GM12878 (cell line): Measurements from ENCODE around the gene GYPC. TPM values are rescaled to one million over a fixed set of nuclear protein-coding genes. Genes with fewer than 3 reads are reported as not detected.

Source experiments
- ATAC-seq: fragments of 200-7000 bp; cut with Tn5 transposase; 3 replicates; pipeline ENCODE4 v1.9.1; 2020; ENCODE audit warnings: mild to moderate bottlenecking, moderate library complexity
- BruUV-seq: library from RNA; stranded (reverse); fragments of 400-500 nt; replicated peaks from 2 replicates; lab custom pipeline; 2021; lab: Mats Ljungman, UMichigan
- CTCF ChIA-PET: fragments of 300-600 bp; sonication (Branson Sonifier 250); formaldehyde crosslinking; extraction: SDS; loops from one replicate; lab custom pipeline; 2021; ENCODE audit warnings: inconsistent platforms; lab: Yijun Ruan, JAX
- POLR2A ChIA-PET: fragments of 350-600 bp; formaldehyde crosslinking; extraction: SDS; loops from one replicate; lab custom pipeline; 2021; ENCODE audit warnings: inconsistent platforms; lab: Charles Lee
- RAD21 ChIA-PET: fragments of 300-600 bp; sonication (Branson Sonifier 250); formaldehyde crosslinking; loops from one replicate; lab custom pipeline; 2023; ENCODE audit warnings: antibody characterized with exemption; ENCODE audit not compliant: unreplicated experiment; lab: Charles Lee
- SMC1A ChIA-PET: fragments of 300-600 bp; sonication (Branson Sonifier 250); formaldehyde crosslinking; loops from one replicate; lab custom pipeline; 2023; ENCODE audit not compliant: unreplicated experiment, uncharacterized antibody; lab: Charles Lee
- DNase-seq: peaks from one replicate; pipeline ENCODE4 v3.0.0-alpha.2; 2011; ENCODE audit warnings: low read depth, low spot score
- FAIRE-seq: peaks from 3 replicates; lab custom pipeline; 2011; peaks lifted over from hg19 to GRCh38; lab: Jason Lieb, UNC
- H2AFZ ChIP-seq: 2 replicates; pipeline ENCODE4 v1.6.0; 2011; ENCODE audit warnings: low read depth, low read length, control low read depth; ENCODE audit not compliant: control insufficient read depth
- H3K27ac ChIP-seq: 2 replicates; pipeline ENCODE4 v1.5.1; 2011; ENCODE audit warnings: control low read depth; ENCODE audit not compliant: control insufficient read depth, insufficient read depth
- H3K27me3 ChIP-seq, 2 experiments: replicated peaks in 1 of 2; 2 replicates each; pipeline versions ENCODE4 v1.6.0 to v1.6.1; 2011; ENCODE audit warnings: low read length in 1 of 2; ENCODE audit not compliant: control insufficient read depth in 2 of 2, insufficient read depth in 2 of 2
- H3K36me3 ChIP-seq, 2 experiments: 2 replicates each; pipeline ENCODE4 v1.5.1; 2011; ENCODE audit warnings: low read length in 1 of 2; ENCODE audit not compliant: control insufficient read depth in 2 of 2, insufficient read depth in 2 of 2
- H3K4me1 ChIP-seq: 2 replicates; pipeline ENCODE4 v1.6.1; 2011; ENCODE audit warnings: mild to moderate bottlenecking, low read length, moderate library complexity, mixed read lengths; ENCODE audit not compliant: control insufficient read depth, insufficient read depth
- H3K4me2 ChIP-seq: 2 replicates; pipeline ENCODE4 v1.6.0; 2011; ENCODE audit warnings: control low read depth; ENCODE audit not compliant: control insufficient read depth, insufficient read depth
- H3K4me3 ChIP-seq: fragments of 200-600 bp; sonication (generic); 2 replicates; pipeline ENCODE4 v1.5.1; 2016
- H3K79me2 ChIP-seq: 2 replicates; pipeline ENCODE4 v1.6.0; 2011; ENCODE audit warnings: low read length; ENCODE audit not compliant: control insufficient read depth, insufficient read depth
- H3K9ac ChIP-seq: 2 replicates; pipeline ENCODE4 v1.8.0; 2011; ENCODE audit warnings: low read length, control low read depth, mixed read lengths; ENCODE audit not compliant: control insufficient read depth, insufficient read depth
- H3K9me3 ChIP-seq: replicated peaks from 3 replicates; pipeline ENCODE4 v1.5.1; 2011; ENCODE audit warnings: mild to moderate bottlenecking, low read length; ENCODE audit not compliant: control insufficient read depth, insufficient read depth
- H4K20me1 ChIP-seq: 2 replicates; pipeline ENCODE4 v1.6.0; 2011; ENCODE audit not compliant: control insufficient read depth, insufficient read depth
- EED ChIP-seq: sonication (generic); IDR thresholded peaks from 2 replicates; pipeline ENCODE4 v1.6.1; 2016; ENCODE audit warnings: antibody characterized with exemption, low read depth
- JUNB ChIP-seq: IDR thresholded peaks from 2 replicates; pipeline ENCODE4 v1.6.1; 2016; ENCODE audit warnings: antibody characterized with exemption, mild to moderate bottlenecking
- KLF5 ChIP-seq: fragments of 450-650 bp; IDR thresholded peaks from 2 replicates; pipeline ENCODE4 v1.6.1; 2014; ENCODE audit warnings: mild to moderate bottlenecking; ENCODE audit not compliant: partially characterized antibody
- NFYA ChIP-seq: IDR thresholded peaks from 2 replicates; pipeline ENCODE4 v1.6.1; 2011; ENCODE audit warnings: low read depth, mild to moderate bottlenecking, low read length, improper control_type of control experiment, borderline replicate concordance
- NR2F1 ChIP-seq: fragments of 450-650 bp; conservative IDR thresholded peaks from 2 replicates; pipeline ENCODE4 v1.6.1; 2017; ENCODE audit warnings: mild to moderate bottlenecking
- POLR2AphosphoS2 ChIP-seq: IDR thresholded peaks from 2 replicates; pipeline ENCODE4 v1.6.1; 2011; ENCODE audit warnings: low read depth, mild to moderate bottlenecking, low read length, improper control_type of control experiment, moderate library complexity
- RELA ChIP-seq: fragments of 450-650 bp; IDR thresholded peaks from 2 replicates; pipeline ENCODE4 v1.8.0; 2014; ENCODE audit warnings: borderline replicate concordance; ENCODE audit not compliant: partially characterized antibody
- SIX5 ChIP-seq: IDR thresholded peaks from 2 replicates; pipeline ENCODE4 v1.6.1; 2011; ENCODE audit warnings: mild to moderate bottlenecking, low read depth, low read length, moderate library complexity; ENCODE audit not compliant: severe bottlenecking
- SREBF2 ChIP-seq: IDR thresholded peaks from 2 replicates; pipeline ENCODE4 v1.6.1; 2012; ENCODE audit warnings: mild to moderate bottlenecking, low read length
- TCF3 ChIP-seq: IDR thresholded peaks from 2 replicates; pipeline ENCODE4 v1.6.1; 2012; ENCODE audit warnings: low read depth, mild to moderate bottlenecking, low read length, borderline replicate concordance; ENCODE audit not compliant: insufficient read depth
- ZNF592 ChIP-seq: fragments of 450-650 bp; IDR thresholded peaks from 2 replicates; pipeline ENCODE4 v1.6.1; 2017; ENCODE audit warnings: mild to moderate bottlenecking, moderate library complexity
- WGBS: methylation state at CpG from one replicate; pipeline ENCODE4 v1.1.6; 2016; ENCODE audit warnings: low lambda C conversion rate; ENCODE audit not compliant: insufficient replicate concordance, insufficient coverage; ENCODE audit errors: missing lambda C conversion rate; 5-methylcytosine and 5-hydroxymethylcytosine counted together
- in situ Hi-C: fragments of 300-500 bp; cut with MboI; formaldehyde crosslinking; loops from 9 replicates; pipeline ENCODE4 v1.14.3; 2018; ENCODE audit warnings: mixed read lengths
- intact Hi-C: fragments of 100-400 bp; cut with micrococcal nuclease; formaldehyde crosslinking; loops from one replicate; pipeline ENCODE4 v1.14.2; 2022; ENCODE audit not compliant: unreplicated experiment
- polyA plus RNA-seq, 11 experiments: library from polyadenylated mRNA; depleted of rRNA in 4 of 11; unstranded in 6 of 11; stranded (reverse) in 5 of 11; fragments of >200 nt; fragmentation: Nextera tagmentation in 4 of 11; fragmentation: Illumina TruSeq in 1 of 11; extraction: Ambion mirVana in 4 of 11; extraction: Trizol in 1 of 11; gene quantifications; 1 replicate in 1 of 11; 2 replicates in 10 of 11; pipeline versions ENCODE4 v1.2.1 to v1.2.3, GENCODE V29; 2011 to 2016; ENCODE audit warnings: inconsistent platforms in 2 of 11, missing spikeins in 2 of 11, low read depth in 1 of 11
- total RNA-seq, 4 experiments: library from RNA; depleted of rRNA in 3 of 4; stranded (reverse); fragments of >200 nt in 3 of 4; fragmentation: Illumina TruSeq in 1 of 4; extraction: Trizol in 1 of 4; gene quantifications; 2 replicates each; pipeline versions ENCODE4 v1.2.1 to v1.2.3, GENCODE V29; 2013 to 2021
- TF ChIP-seq, protein P1 (sequence below): IDR thresholded peaks from 2 replicates; pipeline ENCODE4 v1.6.1; 2011; ENCODE audit warnings: low read depth, low read length, improper control_type of control experiment, borderline replicate concordance
- TF ChIP-seq, protein P2 (sequence below): fragments of 450-650 bp; IDR thresholded peaks from 2 replicates; pipeline ENCODE4 v1.6.1; 2017; ENCODE audit warnings: mild to moderate bottlenecking
- TF ChIP-seq, protein P3 (sequence below): fragments of 450-650 bp; conservative IDR thresholded peaks from 2 replicates; pipeline ENCODE4 v1.6.1; 2017; ENCODE audit warnings: mild to moderate bottlenecking, moderate library complexity

The GYPC gene
- total and polyA plus RNA-seq, 10 of the 15 experiments (the other 5 are each of a cell fraction or from before 2014, with no cell fraction given): 26.2 to 150 (median 81.4) TPM

- Histone ChIP-seq H3K9me3 (no peaks in the 10 kb centered on the region), H3K9ac (no peak overlapping the region), H3K4me1 (no peaks in the 10 kb centered on the region), H3K27ac (no peak overlapping the region), H3K36me3 (no peaks in the 10 kb centered on the region), H3K4me3 (no peak overlapping the region), H2AFZ (no peak overlapping the region), H4K20me1 (no peaks in the 10 kb centered on the region), H3K79me2 (no peaks in the 10 kb centered on the region), H3K27me3 (peaks cover 0 to 2% of the 10 kb centered on the region in 2 experiments; a peak in 2 of 4 replicates), H3K4me2 (no peak overlapping the region)
- ChIA-PET SMC1A (no interaction called here), RAD21 (no interaction called here), POLR2A (no interaction called here), CTCF (interaction anchor here (0.6 to 0.9 kb wide), 2 partner anchors 16 to 43 kb away, joined by 3 read pairs; no protein-coding TSS in a partner anchor)
- BruUV-seq: no TSS peak
- in situ Hi-C loops (no loop called here), intact Hi-C loops (no loop called here)
- 31% methylated on average over 1 of the region's 1 CpG for WGBS
- DNase-seq (no peak), FAIRE-seq (no peak), ATAC-seq (no peak)
- TF ChIP-seq JUNB: no peak
- no peak for TF ChIP-seq ZNF592
- TF ChIP-seq, protein P1, sequence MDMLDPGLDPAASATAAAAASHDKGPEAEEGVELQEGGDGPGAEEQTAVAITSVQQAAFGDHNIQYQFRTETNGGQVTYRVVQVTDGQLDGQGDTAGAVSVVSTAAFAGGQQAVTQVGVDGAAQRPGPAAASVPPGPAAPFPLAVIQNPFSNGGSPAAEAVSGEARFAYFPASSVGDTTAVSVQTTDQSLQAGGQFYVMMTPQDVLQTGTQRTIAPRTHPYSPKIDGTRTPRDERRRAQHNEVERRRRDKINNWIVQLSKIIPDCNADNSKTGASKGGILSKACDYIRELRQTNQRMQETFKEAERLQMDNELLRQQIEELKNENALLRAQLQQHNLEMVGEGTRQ: no peak
- no peak for TF ChIP-seq SREBF2
- no peak for TF ChIP-seq EED
- TF ChIP-seq, protein P2, sequence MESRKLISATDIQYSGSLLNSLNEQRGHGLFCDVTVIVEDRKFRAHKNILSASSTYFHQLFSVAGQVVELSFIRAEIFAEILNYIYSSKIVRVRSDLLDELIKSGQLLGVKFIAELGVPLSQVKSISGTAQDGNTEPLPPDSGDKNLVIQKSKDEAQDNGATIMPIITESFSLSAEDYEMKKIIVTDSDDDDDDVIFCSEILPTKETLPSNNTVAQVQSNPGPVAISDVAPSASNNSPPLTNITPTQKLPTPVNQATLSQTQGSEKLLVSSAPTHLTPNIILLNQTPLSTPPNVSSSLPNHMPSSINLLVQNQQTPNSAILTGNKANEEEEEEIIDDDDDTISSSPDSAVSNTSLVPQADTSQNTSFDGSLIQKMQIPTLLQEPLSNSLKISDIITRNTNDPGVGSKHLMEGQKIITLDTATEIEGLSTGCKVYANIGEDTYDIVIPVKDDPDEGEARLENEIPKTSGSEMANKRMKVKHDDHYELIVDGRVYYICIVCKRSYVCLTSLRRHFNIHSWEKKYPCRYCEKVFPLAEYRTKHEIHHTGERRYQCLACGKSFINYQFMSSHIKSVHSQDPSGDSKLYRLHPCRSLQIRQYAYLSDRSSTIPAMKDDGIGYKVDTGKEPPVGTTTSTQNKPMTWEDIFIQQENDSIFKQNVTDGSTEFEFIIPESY: no peak
- TF ChIP-seq TCF3: no peak
- no peak for TF ChIP-seq RELA
- TF ChIP-seq KLF5: no peak
- TF ChIP-seq NR2F1: no peak
- no peak for TF ChIP-seq NFYA
- TF ChIP-seq POLR2AphosphoS2: no peak
- TF ChIP-seq SIX5: no peak
- TF ChIP-seq, protein P3, sequence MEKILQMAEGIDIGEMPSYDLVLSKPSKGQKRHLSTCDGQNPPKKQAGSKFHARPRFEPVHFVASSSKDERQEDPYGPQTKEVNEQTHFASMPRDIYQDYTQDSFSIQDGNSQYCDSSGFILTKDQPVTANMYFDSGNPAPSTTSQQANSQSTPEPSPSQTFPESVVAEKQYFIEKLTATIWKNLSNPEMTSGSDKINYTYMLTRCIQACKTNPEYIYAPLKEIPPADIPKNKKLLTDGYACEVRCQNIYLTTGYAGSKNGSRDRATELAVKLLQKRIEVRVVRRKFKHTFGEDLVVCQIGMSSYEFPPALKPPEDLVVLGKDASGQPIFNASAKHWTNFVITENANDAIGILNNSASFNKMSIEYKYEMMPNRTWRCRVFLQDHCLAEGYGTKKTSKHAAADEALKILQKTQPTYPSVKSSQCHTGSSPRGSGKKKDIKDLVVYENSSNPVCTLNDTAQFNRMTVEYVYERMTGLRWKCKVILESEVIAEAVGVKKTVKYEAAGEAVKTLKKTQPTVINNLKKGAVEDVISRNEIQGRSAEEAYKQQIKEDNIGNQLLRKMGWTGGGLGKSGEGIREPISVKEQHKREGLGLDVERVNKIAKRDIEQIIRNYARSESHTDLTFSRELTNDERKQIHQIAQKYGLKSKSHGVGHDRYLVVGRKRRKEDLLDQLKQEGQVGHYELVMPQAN: no peak
Observed at GRCh38 chr2:126733795-126734194, 77.8 kb downstream of the GYPC start.
